ENCODE measurements around the gene IQGAP2. TPM values are rescaled to one million over a fixed set of nuclear protein-coding genes. Genes with fewer than 3 reads are reported as not detected.

Gene IQGAP2
- total RNA-seq, 1 donor from 2014 or later = 1.4 TPM

DNA sequence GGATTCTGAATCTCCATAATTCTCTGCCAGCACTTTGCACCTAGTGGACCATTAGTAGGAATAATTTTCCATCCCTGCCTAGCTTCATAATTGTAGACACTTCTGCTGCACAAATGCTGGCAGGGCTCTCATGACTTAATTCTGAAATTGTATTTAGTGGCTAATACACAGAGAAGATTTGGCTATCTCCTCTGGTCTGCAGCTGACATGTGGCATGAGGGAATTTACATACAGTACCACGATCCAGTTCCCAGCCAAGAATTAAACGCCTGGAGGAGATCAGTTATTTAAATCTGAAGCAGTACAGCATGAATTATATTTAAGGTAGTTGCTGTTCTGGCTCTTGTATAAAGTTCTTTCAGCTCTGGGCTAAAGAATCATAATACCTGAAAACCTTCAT lies 46.5 kb downstream of the IQGAP2 start:
- Mint-ChIP-seq H3K9me3 (ENCODE audit: unreplicated experiment) (peaks cover 2% of the 10 kb centered on the region), H3K27ac (ENCODE audit: unreplicated experiment) (no peak overlapping the region), H3K4me1 (ENCODE audit: low read depth, unreplicated experiment) (no peaks in the 10 kb centered on the region), H3K27me3 (ENCODE audit: unreplicated experiment) (no peaks in the 10 kb centered on the region), H3K36me3 (ENCODE audit: unreplicated experiment) (no peaks in the 10 kb centered on the region), H3K4me3 (ENCODE audit: unreplicated experiment) (no peak overlapping the region)
- DNase-seq = no peak
- TF ChIP-seq, protein P1, sequence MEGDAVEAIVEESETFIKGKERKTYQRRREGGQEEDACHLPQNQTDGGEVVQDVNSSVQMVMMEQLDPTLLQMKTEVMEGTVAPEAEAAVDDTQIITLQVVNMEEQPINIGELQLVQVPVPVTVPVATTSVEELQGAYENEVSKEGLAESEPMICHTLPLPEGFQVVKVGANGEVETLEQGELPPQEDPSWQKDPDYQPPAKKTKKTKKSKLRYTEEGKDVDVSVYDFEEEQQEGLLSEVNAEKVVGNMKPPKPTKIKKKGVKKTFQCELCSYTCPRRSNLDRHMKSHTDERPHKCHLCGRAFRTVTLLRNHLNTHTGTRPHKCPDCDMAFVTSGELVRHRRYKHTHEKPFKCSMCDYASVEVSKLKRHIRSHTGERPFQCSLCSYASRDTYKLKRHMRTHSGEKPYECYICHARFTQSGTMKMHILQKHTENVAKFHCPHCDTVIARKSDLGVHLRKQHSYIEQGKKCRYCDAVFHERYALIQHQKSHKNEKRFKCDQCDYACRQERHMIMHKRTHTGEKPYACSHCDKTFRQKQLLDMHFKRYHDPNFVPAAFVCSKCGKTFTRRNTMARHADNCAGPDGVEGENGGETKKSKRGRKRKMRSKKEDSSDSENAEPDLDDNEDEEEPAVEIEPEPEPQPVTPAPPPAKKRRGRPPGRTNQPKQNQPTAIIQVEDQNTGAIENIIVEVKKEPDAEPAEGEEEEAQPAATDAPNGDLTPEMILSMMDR (IDR thresholded peaks at IDR 0.05; ENCODE audit: partially characterized antibody, unreplicated experiment) = no peak

DNA sequence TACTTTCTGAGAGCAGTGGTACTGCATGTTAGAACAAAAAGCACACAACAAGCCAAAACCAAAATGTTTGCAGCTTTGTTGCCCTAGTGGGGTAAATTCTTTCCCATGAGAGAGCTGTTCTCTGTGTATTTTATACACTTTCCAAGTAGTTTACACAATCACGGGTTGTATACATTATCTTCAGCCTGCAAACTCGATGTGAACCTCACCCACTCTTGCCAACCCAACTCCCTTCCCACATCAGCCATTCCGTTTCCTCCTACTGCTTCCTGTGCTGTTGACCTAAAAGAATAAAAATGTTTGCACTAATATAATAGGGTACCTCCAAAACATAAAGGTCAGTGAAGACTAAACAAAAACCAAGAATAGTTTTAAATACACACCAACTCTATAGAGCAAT lies 47.0 kb downstream of the IQGAP2 start:
- no peak for DNase-seq
- Mint-ChIP-seq H3K9me3 (ENCODE audit: unreplicated experiment) (peaks cover 2% of the 10 kb centered on the region), H3K4me1 (ENCODE audit: low read depth, unreplicated experiment) (no peaks in the 10 kb centered on the region), H3K27me3 (ENCODE audit: unreplicated experiment) (no peaks in the 10 kb centered on the region), H3K36me3 (ENCODE audit: unreplicated experiment) (no peaks in the 10 kb centered on the region), H3K4me3 (ENCODE audit: unreplicated experiment) (no peak overlapping the region), H3K27ac (ENCODE audit: unreplicated experiment) (no peak overlapping the region)
- TF ChIP-seq, protein P1 (IDR thresholded peaks at IDR 0.05; ENCODE audit: partially characterized antibody, unreplicated experiment) = no peak

DNA sequence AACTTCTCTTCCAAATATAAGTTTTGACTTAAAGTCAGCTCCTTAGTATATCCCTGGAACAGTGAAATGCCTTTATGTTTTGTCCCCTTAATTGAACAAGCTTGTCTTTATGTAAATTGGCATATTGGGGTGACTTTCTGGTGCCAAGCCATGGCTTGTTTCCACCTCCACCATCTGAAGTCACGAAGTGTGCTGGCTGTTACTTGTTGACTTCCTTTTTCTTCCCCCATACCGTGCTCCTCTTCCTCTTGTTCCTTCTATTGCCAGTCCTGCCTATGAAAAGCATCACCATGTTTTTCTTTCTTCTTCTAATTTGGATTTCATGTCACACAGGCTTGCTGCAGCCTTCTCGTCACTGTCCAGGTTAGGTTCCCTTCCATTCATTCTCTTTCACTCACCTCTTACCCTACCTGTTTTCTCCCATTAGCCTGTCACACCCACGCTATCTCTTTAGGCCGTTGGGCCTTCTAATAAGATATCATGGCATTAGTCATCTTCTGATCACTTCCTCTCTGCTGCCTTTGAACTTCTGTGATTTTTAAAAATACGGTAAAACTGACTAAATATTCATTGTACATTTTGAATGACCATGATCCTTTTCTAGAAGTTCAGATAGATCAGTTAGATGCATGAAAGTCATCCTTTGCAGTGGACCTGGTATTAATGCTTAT lies 48.1 kb downstream of the IQGAP2 start:
- no peak overlapping the region for H3K27ac Mint-ChIP-seq (ENCODE audit: unreplicated experiment)

DNA sequence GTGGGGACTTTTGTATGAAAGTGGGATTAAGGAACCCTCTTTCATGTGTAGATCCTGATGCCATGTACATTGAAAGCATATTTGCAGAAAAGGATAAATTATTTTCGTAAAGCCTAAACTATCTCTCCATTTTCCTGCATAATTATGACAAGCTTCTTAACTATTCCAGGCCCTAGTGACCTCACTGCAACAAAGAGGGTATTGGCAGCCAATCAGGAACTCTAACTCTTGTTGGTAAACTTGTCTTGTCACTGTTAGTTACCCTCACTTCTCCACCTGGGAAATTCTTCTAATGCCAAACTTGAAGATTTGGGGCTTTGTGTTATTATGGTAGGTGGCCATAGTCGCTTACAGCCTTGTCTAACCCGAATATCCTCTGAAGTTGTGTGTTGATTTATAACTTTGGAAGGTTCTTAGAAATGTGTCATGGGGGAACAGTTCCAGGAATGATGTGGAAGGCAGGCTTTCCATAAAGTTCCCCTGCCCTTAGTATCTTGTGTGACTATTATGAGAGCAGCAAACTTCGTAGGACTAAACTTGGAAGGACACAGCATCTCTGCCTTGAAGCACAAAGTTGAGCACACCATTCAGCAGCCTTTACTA lies 52.5 kb downstream of the IQGAP2 start:
- TF ChIP-seq, protein P1 (IDR thresholded peaks at IDR 0.05; ENCODE audit: partially characterized antibody, unreplicated experiment) = no peak
- Mint-ChIP-seq H3K27ac (ENCODE audit: unreplicated experiment) (no peak overlapping the region), H3K4me3 (ENCODE audit: unreplicated experiment) (no peak overlapping the region), H3K36me3 (ENCODE audit: unreplicated experiment) (no peaks in the 10 kb centered on the region), H3K9me3 (ENCODE audit: unreplicated experiment) (peaks cover 2% of the 10 kb centered on the region), H3K4me1 (ENCODE audit: low read depth, unreplicated experiment) (no peaks in the 10 kb centered on the region), H3K27me3 (ENCODE audit: unreplicated experiment) (no peaks in the 10 kb centered on the region)
- no peak for DNase-seq

More for the DNA sequence above, 48.1 kb downstream of the IQGAP2 start:
- Mint-ChIP-seq H3K9me3 (ENCODE audit: unreplicated experiment) (no peaks in the 10 kb centered on the region), H3K4me3 (ENCODE audit: unreplicated experiment) (no peak overlapping the region), H3K4me1 (ENCODE audit: low read depth, unreplicated experiment) (no peaks in the 10 kb centered on the region), H3K36me3 (ENCODE audit: unreplicated experiment) (no peaks in the 10 kb centered on the region), H3K27me3 (ENCODE audit: unreplicated experiment) (no peaks in the 10 kb centered on the region)
- TF ChIP-seq, protein P1 (IDR thresholded peaks at IDR 0.05; ENCODE audit: partially characterized antibody, unreplicated experiment) = no peak
- no peak for DNase-seq

DNA sequence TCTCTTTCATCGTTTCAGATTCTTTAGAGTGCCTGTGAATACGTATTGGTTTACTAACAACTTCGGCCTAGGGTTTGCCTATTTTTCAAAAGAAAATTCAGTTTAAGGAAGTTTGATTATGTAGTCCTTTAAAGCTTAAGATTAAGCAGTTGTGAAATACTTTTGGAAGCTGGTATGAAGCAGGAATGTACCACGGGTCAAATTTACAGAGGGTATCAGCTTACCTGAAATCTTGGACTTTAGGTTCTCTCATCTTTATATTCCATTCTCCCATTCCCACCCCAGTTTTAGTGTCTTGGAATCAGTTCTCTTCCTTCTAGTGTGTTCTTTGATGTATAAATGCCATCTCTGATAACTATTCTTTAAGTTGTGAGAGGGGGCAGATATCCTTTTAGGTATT lies 53.2 kb downstream of the IQGAP2 start:
- Mint-ChIP-seq H3K27me3 (ENCODE audit: unreplicated experiment) (no peaks in the 10 kb centered on the region), H3K4me1 (ENCODE audit: low read depth, unreplicated experiment) (no peaks in the 10 kb centered on the region), H3K36me3 (ENCODE audit: unreplicated experiment) (no peaks in the 10 kb centered on the region), H3K4me3 (ENCODE audit: unreplicated experiment) (no peak overlapping the region), H3K9me3 (ENCODE audit: unreplicated experiment) (peaks cover 2% of the 10 kb centered on the region), H3K27ac (ENCODE audit: unreplicated experiment) (no peak overlapping the region)
- TF ChIP-seq, protein P1 (IDR thresholded peaks at IDR 0.05; ENCODE audit: partially characterized antibody, unreplicated experiment) = no peak
- DNase-seq = no peak
